HG03095 (cell line): ENCODE measurements around the gene ZBTB1.
A peak's percentile ranks its signal among the peaks of the same experiment; 100 is the strongest.
"Not testable (repeated sequence)": the region's sequence is repeated elsewhere in the genome, so short reads cannot be mapped to it uniquely, and the experiment has no call there.

Experiments
- ATAC-seq: cut with Tn5 transposase; IDR thresholded peaks from one replicate; pipeline ENCODE4 v1.9.1; 2021; ENCODE audit warnings: moderate library complexity; ENCODE audit not compliant: unreplicated experiment

ZBTB1 gene

DNA sequence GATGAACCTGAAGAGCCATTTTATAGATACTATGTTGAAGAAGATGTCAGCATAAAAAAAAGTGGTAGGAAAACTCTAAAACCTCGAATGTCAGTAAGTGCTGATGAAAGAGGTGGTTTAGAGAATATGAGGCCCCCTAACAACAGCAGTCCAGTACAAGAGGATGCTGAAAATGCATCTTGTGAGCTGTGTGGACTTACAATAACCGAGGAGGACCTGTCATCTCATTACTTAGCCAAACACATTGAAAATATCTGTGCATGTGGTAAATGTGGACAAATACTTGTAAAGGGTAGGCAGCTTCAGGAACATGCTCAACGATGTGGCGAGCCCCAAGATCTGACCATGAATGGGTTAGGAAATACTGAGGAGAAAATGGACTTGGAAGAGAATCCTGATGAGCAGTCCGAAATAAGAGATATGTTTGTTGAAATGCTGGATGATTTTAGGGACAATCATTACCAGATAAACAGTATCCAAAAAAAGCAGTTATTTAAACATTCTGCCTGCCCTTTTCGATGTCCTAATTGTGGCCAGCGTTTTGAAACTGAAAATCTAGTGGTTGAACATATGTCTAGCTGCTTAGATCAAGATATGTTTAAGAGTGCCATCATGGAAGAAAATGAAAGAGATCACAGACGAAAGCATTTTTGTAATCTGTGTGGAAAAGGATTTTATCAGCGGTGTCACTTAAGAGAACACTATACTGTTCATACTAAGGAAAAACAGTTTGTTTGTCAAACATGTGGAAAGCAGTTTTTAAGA, 18.2 kb downstream of the ZBTB1 start:
- no peak for ATAC-seq

DNA sequence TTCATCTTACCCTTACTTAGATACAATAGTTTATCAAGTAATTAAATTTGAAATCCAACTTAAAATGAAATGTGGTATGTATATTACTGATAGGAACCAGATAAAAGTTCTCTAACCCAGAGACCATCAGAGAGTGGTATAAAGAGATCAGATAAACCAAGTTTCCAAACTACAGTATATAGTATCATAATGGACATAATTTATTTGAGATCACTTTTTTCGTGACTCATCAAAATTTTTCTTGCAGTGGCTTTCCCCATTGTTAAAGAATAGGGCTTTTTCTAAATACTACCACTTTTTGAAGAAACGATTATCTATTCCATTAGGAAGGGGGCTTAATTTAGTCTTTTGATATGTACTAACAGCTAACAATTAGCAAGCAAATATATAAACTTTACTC, 20.8 kb downstream of the ZBTB1 start:
- ATAC-seq = no peak

DNA sequence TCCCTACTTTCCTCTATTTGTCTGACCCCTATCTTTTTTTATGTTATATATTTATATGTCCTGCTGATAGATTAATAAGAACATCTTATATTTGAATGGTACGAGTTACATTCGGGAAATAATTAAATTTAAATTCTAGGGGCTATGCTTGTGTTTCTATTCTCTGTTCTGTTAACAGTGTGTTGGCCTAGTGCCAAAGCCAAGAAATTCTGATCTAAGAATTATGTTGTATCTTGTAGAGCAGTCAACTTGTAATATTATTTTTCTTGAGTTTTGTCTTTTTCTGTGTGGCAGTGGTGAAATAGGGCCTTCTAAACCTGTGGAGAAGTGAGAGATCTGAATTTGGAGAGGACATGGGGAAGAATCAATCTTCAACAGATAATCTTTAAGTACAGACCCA, 27.0 kb downstream of the ZBTB1 start:
- ATAC-seq = no peak

DNA sequence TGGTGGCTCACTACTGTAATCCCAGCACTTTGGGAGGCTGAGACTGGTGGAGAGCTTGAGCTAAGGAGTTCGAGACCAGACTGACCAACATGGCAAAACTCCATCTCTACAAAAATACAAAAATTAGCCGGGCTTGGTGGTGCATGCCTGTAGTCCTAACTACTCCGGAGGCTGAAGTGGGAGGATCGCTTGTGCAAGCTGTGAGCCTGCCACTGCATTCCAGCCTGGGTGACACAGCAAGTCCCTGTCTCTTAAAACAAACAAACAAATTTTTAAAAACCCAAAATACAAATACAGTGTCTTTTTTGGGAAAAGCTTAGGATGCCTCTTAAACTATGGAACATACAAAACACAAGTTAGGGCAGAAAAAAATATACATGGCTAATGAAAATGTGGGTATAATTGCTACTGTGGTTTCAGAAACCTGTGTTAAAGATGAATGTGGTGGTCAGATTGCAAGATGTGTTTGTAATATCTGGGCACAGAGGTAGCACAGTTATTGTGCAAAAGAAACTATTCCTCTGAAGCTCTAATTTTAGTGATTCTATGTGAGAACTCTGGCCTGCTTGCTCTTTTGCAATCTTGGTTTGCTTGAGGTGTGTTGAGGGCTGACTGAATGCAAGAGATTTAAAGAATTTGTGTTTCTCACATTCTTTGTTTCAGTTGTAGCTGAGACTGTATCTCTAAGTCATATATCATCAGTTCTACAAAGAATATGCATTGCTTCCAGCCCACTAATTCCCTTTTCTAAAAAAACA, 32.1 kb downstream of the ZBTB1 start:
- no peak for ATAC-seq

DNA sequence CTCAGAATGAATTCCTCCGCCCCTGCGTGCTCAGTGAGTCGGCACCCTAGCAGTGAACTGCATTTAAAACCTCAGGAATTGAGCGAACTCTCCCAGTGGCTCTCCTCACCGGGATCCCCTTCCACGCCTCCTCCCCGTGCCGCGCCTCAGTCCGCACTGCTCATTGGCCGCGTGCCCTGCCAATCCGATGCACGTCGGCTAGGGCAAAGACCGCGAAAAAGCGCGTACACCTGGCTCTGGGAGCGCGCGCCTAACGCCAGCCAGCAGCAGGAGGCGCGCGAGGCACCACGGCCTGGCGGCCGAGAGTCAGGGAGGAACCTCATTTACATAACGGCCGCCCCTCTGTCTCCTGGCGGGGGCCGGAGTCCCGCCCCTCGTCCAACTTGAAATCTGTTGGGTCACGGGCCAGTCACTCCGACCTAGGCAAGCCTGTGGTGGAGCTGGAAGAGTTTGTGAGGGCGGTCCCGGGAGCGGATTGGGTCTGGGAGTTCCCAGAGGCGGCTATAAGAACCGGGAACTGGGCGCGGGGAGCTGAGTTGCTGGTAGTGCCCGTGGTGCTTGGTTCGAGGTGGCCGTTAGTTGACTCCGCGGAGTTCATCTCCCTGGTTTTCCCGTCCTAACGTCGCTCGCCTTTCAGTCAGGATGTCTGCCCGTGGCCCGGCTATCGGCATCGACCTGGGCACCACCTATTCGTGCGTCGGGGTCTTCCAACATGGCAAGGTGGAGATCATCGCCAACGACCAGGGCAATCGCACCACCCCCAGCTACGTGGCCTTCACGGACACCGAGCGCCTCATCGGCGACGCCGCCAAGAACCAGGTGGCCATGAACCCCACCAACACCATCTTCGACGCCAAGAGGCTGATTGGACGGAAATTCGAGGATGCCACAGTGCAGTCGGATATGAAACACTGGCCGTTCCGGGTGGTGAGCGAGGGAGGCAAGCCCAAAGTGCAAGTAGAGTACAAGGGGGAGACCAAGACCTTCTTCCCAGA, 35.9 kb downstream of the ZBTB1 start, which contains the start of gene HSPA2:
TSS of gene HSPA2 (plus strand) at position 534 of the 995 bp plus-strand sequence. CDS start at position 643, 109 bp downstream.
- peak; percentile 96 for ATAC-seq

DNA sequence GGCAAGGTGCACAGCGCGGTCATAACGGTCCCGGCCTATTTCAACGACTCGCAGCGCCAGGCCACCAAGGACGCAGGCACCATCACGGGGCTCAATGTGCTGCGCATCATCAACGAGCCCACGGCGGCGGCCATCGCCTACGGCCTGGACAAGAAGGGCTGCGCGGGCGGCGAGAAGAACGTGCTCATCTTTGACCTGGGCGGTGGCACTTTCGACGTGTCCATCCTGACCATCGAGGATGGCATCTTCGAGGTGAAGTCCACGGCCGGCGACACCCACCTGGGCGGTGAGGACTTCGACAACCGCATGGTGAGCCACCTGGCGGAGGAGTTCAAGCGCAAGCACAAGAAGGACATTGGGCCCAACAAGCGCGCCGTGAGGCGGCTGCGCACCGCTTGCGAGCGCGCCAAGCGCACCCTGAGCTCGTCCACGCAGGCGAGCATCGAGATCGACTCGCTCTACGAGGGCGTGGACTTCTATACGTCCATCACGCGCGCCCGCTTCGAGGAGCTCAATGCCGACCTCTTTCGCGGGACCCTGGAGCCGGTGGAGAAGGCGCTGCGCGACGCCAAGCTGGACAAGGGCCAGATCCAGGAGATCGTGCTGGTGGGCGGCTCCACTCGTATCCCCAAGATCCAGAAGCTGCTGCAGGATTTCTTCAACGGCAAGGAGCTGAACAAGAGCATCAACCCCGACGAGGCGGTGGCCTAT, 36.8 kb downstream of the ZBTB1 start:
- ATAC-seq = no peak

DNA sequence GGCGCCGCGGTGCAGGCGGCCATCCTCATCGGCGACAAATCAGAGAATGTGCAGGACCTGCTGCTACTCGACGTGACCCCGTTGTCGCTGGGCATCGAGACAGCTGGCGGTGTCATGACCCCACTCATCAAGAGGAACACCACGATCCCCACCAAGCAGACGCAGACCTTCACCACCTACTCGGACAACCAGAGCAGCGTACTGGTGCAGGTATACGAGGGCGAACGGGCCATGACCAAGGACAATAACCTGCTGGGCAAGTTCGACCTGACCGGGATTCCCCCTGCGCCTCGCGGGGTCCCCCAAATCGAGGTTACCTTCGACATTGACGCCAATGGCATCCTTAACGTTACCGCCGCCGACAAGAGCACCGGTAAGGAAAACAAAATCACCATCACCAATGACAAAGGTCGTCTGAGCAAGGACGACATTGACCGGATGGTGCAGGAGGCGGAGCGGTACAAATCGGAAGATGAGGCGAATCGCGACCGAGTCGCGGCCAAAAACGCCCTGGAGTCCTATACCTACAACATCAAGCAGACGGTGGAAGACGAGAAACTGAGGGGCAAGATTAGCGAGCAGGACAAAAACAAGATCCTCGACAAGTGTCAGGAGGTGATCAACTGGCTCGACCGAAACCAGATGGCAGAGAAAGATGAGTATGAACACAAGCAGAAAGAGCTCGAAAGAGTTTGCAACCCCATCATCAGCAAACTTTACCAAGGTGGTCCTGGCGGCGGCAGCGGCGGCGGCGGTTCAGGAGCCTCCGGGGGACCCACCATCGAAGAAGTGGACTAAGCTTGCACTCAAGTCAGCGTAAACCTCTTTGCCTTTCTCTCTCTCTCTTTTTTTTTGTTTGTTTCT, 37.6 kb downstream of the ZBTB1 start:
- no peak for ATAC-seq

DNA sequence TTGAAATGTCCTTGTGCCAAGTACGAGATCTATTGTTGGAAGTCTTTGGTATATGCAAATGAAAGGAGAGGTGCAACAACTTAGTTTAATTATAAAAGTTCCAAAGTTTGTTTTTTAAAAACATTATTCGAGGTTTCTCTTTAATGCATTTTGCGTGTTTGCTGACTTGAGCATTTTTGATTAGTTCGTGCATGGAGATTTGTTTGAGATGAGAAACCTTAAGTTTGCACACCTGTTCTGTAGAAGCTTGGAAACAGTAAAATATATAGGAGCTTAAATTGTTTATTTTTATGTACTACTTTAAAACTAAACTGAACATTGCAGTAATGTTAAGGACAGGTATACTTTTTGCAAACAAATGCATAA, 38.2 kb downstream of the ZBTB1 start:
- no peak for ATAC-seq

DNA sequence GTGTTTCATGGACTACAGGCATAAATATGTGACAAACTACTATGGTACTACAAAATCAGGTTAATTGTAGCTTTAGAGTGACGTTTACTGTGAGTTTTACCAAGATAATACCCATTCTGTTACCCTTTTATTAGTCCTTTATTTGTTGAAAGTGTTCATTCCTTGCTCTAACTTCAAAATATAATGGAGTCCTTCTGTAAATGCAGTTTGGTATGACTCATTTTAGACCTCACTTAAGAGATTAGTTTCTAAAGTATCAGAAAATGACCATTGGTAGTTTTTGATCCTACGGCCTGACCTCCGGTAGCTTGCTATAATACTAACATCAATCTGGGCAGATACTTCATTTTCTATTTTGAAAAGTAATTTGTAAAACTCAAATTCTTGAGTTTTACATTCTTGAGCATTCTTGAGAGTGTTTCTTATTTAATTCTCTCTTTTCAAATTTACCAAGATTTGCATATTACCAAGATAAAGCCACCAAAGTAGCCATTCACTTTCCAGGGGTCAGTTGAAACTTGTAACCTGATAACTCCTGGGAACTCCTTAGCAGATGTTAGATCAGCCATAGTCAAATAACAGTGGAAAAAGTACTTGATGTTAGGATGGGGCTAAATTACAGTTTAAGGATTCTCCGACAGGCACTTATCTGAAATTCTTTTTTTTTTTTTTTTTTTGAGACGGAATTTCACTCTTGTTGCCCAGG, 40.2 kb downstream of the ZBTB1 start:
- ATAC-seq = no peak

DNA sequence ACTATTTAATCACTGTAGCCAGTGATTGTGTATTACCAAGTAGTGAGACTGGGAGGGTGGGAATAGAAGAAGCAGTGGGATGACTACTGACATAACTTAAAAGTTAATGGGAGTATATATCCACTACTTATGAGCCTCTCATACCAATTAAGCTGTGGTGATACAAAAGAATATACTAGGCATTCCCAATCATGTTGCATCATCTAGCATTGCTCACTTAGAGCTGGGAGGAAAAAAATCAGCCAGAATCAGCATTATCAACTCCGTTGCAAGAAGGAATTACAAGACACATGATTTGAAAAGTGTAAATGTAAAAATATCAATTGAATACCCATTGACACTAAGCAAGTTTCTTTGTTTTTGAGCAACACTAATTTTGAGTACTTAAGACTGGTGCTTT, 44.4 kb downstream of the ZBTB1 start:
- ATAC-seq = no peak

DNA sequence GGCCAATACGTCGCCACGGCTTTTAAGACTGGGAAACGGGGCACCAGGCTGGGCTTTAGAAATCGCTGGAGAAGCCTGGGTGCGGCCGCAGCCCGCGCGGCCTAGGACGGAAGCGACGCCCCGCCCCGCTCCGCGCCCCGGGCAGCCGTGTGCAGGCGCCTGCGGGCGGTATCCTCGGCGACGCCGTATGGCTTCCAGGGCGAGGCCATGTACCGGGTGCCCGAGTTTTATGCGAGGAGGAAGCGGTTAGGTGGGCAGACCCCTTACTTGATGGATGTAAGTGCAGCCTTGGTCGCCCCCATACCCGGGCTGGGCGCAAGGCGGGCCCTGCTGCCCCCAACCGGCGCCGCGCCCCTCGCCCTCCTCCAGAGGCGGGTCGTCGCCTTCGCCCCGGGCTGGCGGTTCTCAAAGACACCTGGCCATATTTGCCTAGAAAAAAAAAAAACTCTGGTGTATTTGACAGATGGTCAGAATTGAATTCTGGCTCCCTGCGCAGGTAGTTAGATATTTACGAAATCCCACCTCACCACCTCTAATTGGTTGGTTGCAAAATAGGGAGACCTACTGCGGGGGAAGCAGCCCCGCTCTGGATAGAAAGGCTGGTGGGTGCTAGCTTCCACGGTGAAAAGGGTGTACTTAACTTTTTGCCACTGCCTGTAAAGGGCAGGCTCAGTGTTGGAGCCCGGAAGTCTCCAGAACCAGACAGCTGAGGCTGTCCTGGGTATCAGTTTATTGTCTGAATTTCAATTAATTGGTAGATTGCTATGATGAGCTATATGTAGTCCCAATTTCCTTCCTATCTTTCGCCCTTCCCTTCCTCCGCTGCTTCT, 45.4 kb downstream of the ZBTB1 start, which contains the start of gene PPP1R36:
TSS of gene PPP1R36 (plus strand) at position 171 of the 830 bp plus-strand sequence. CDS start at position 208, 37 bp downstream.
- no peak for ATAC-seq

DNA sequence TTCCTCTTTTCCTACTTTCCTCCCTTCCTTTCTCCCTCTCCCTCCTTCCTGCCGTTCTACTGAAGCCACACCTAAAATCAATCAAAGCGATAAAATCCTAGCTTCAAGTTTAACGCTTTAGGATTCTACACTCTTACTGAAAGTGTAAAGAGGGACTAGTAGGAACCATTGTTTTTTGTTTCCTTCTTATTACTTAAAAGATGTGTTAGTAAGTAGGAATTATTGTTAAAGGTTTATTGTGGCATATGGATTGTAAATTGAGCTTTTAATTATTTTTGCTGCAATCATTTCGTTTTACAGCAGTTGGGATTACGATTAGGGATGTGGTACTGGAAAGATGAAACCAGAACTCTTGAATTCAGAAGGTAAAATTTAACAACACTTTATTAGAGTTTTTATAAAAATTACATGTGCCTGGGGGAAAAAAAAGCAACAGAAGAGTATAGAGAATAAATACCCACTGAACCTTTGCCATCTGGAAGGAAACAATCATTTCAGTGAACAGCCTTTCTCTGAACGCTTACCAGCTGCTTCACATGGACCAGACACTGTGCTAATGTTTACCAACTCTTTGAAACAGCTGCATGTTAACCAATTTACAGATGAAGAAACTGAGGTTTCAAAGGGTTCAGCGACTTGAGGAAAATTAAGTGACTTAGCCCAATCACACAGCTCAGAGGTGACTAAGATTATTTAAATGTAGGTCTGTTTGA, 46.2 kb downstream of the ZBTB1 start:
- no peak for ATAC-seq

DNA sequence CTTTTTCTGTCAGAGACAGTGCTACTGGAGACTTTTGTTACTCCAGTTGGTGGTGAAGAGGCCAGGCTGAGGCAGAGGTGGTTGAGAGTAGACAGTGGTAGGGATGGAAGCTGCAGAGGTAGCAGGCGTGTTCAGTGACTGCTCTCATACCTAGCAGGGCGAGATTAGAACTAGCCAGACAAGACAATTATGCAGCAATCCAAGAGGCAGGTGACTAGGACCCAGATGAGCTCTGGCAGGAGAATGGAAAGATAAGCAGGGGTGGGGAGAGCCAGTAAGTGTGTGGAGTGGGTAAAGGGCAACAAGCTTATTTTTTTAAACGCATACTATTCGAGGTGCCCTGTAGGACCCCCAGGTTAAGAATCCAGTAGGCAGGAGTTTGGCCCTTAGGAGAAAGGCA, 50.0 kb downstream of the ZBTB1 start:
- ATAC-seq = no peak

DNA sequence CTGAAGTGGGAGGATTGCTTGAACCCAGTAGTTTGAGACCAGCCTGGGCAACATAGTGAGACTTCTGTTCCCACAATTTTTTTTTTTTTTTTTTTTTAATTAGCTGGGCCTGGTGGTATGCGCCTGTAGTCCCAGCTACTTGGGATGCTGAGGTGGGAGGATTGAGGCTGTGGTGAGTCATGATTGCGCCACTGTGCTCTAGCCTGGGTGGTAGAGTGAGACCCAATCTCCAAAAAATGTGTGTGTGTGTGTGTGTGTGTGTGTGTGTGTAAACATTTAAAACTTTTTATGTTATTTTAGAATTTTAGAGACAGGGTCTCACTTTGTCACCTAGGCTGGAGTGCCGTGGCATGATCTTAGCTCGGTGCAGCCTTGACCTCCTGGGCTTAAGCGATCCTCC, 52.0 kb downstream of the ZBTB1 start:
- ATAC-seq = no peak

DNA sequence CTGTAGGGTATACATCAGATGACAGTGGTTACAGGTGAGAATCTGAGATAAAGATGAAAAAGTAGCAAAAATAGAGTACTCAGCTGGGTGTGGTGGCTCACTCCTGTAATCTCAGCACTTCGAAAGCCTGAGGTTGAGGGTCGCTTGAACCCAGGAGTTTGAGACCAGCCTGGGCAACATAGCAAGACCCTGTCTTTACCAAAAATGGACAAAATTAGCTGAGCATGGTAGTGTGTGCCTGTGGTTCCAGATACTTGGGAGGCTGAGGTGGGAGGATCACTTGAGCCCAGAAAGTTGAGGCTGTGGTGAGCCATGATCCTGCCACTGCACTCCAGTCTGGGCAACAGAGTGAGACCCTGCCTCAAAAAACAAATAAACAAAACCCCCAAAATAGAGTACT, 53.6 kb downstream of the ZBTB1 start:
- ATAC-seq = not testable (repeated sequence)

DNA sequence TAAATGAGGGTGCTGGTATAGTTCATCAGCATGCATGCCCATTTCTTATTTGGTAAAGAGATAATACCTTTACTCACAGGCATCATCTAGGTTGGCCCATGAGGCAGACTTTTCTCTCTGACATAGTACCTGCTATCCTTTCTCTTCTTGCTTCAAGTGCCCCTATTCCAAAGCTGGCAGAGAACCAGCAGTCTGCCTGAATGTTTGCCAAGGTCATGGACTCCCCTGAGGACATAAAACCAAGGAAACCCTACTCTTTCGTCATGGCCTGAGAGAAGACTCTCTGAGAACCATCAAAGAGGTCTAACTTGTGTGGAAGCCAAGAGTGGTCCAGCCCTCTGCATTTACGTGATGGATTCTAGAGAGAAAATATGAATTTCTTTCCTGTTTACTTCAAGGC, 57.1 kb downstream of the ZBTB1 start:
- no peak for ATAC-seq

DNA sequence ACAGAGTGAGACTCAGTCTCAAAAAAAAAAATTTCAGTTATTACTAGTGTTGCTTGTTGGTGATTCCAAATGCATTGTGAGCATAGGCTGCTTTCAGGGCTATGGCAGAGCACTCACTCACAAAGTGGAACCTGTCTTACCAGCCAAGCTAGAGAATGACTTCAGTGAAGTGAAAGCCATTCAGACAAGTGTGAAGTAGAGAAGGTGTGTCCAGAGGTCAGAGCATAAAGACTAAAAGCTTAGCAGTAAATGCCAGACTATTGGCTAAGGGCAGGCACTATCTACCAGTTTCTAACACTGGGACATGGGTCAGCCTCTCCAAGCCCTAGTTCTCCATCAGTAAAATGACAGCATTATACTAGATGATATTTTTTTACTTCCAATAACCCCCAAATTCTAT, 57.9 kb downstream of the ZBTB1 start:
- ATAC-seq = no peak
